Activated CD4-positive, alpha-beta T cell treated with anti-CD3 and anti-CD28 coated beads, Interleukin-2, amount 10 ng/mL, durations not matched to agents 7 days and 5 days (primary cell): ENCODE measurements around the gene PHC2. TPM values are rescaled to one million over a fixed set of nuclear protein-coding genes. Genes with fewer than 3 reads are reported as not detected.

Source experiments
- CTCF ChIA-PET: fragments of 350-600 bp; sonication (Branson Sonifier 250); formaldehyde crosslinking; loops from one replicate; lab custom pipeline; 2021; ENCODE audit warnings: antibody characterized with exemption; lab: Charles Lee
- POLR2A ChIA-PET: fragments of 350-600 bp; sonication (Branson Sonifier 250); formaldehyde crosslinking; loops from one replicate; lab custom pipeline; 2021; ENCODE audit warnings: antibody characterized with exemption; lab: Charles Lee
- DNase-seq: peaks from one replicate; pipeline ENCODE4 v3.0.0-alpha.2; 2020
- H3K27ac Mint-ChIP-seq: one replicate; pipeline ENCODE4 v1.8.0; 2021; ENCODE audit warnings: mild to moderate bottlenecking, moderate library complexity, mixed read lengths
- H3K27me3 Mint-ChIP-seq: one replicate; pipeline ENCODE4 v1.8.0; 2021; ENCODE audit warnings: mixed read lengths
- H3K36me3 Mint-ChIP-seq: one replicate; pipeline ENCODE4 v1.8.0; 2021; ENCODE audit warnings: low read depth, mixed read lengths
- H3K4me1 Mint-ChIP-seq: one replicate; pipeline ENCODE4 v1.8.0; 2021; ENCODE audit warnings: mixed read lengths
- H3K4me3 Mint-ChIP-seq: one replicate; pipeline ENCODE4 v1.8.0; 2021; ENCODE audit warnings: mild to moderate bottlenecking, moderate library complexity, mixed read lengths
- H3K9me3 Mint-ChIP-seq: one replicate; pipeline ENCODE4 v1.8.0; 2021; ENCODE audit warnings: mixed read lengths
- total RNA-seq, 2 experiments: library from RNA; stranded (reverse); gene quantifications; one replicate each; pipeline ENCODE4 v1.2.3, GENCODE V29; 2021

The PHC2 gene
- total RNA-seq, 2 experiments from 2014 or later, result 43.2 to 48.3 TPM

- Mint-ChIP-seq H3K9me3 (no peaks in the 10 kb centered on the region), H3K4me1 (peaks cover under 1% of the 10 kb centered on the region), H3K4me3 (no peak overlapping the region), H3K36me3 (no peaks in the 10 kb centered on the region), H3K27me3 (peaks cover 4% of the 10 kb centered on the region), H3K27ac (no peak overlapping the region)
- ChIA-PET POLR2A (no interaction called here), CTCF (no interaction called here)
- DNase-seq, result no peak
These were observed 33.7 kb upstream of the PHC2 start for GRCh38 chr1:33464552-33464951.

- ChIA-PET CTCF (interaction anchor here (0.7 kb wide), 1 partner anchor 364 kb away, joined by 5 read pairs; no protein-coding TSS in a partner anchor), POLR2A (no interaction called here)
- no peak for DNase-seq
- Mint-ChIP-seq H3K27me3 (peaks cover 6% of the 10 kb centered on the region), H3K4me3 (no peak overlapping the region), H3K36me3 (no peaks in the 10 kb centered on the region), H3K27ac (no peak overlapping the region), H3K9me3 (no peaks in the 10 kb centered on the region), H3K4me1 (no peaks in the 10 kb centered on the region)
These were observed 31.7 kb upstream of the PHC2 start for GRCh38 chr1:33462405-33463164.

GRCh38 chr1:33460947-33461629 lies 30.2 kb upstream of the PHC2 start:
- no peaks in the 10 kb centered on the region for H3K9me3 Mint-ChIP-seq
- no peaks in the 10 kb centered on the region for H3K4me1 Mint-ChIP-seq
- H3K27me3 Mint-ChIP-seq, result peaks cover 6% of the 10 kb centered on the region
- no peak overlapping the region for H3K4me3 Mint-ChIP-seq
- H3K27ac Mint-ChIP-seq, result no peak overlapping the region
- H3K36me3 Mint-ChIP-seq, result no peaks in the 10 kb centered on the region
- ChIA-PET POLR2A (no interaction called here), CTCF (interaction anchor here (1.3 to 2.0 kb wide), 2 partner anchors 8 to 10 kb away, joined by 5 to 6 read pairs; no protein-coding TSS in a partner anchor)
- no peak for DNase-seq

DNA sequence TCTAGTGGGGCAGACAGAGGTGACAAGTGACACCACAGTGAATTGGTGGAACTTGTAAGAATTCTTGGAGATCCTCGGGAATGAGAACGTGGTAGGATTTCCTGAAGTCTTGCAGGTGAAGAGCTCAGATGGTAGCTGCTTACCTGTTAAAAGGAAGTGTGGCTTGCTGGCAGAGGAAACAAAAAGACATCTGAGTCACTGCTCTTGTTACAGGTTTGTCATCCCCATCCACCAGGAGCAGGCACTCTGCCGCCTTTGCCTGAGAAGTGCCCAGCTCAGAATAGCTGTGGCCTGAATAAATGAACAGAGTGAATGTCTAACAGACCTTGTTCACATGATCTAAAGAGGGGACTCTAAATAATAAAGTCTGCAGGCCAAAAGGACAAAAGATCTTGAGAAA lies 29.2 kb upstream of the PHC2 start:
- H3K4me3 Mint-ChIP-seq, result no peak overlapping the region
- ChIA-PET POLR2A (no interaction called here), CTCF (interaction anchor here (1.3 to 2.0 kb wide), 2 partner anchors 9 to 11 kb away, joined by 5 to 6 read pairs; no protein-coding TSS in a partner anchor)
- H3K36me3 Mint-ChIP-seq, result no peaks in the 10 kb centered on the region
- no peaks in the 10 kb centered on the region for H3K9me3 Mint-ChIP-seq
- no peak for DNase-seq
- no peak overlapping the region for H3K27ac Mint-ChIP-seq
- H3K4me1 Mint-ChIP-seq, result peaks cover 4% of the 10 kb centered on the region
- peaks cover 5% of the 10 kb centered on the region for H3K27me3 Mint-ChIP-seq

GRCh38 chr1:33459691-33460090 lies 28.8 kb upstream of the PHC2 start:
- no peaks in the 10 kb centered on the region for H3K36me3 Mint-ChIP-seq
- H3K27me3 Mint-ChIP-seq, result peaks cover 5% of the 10 kb centered on the region
- CTCF ChIA-PET, result interaction anchor here (2.0 kb wide), 1 partner anchor 12 kb away, joined by 6 read pairs; no protein-coding TSS in a partner anchor
- no peak for DNase-seq
- no peaks in the 10 kb centered on the region for H3K9me3 Mint-ChIP-seq
- no peak overlapping the region for H3K27ac Mint-ChIP-seq
- peaks cover 4% of the 10 kb centered on the region for H3K4me1 Mint-ChIP-seq
- POLR2A ChIA-PET, result no interaction called here
- no peak overlapping the region for H3K4me3 Mint-ChIP-seq

DNA sequence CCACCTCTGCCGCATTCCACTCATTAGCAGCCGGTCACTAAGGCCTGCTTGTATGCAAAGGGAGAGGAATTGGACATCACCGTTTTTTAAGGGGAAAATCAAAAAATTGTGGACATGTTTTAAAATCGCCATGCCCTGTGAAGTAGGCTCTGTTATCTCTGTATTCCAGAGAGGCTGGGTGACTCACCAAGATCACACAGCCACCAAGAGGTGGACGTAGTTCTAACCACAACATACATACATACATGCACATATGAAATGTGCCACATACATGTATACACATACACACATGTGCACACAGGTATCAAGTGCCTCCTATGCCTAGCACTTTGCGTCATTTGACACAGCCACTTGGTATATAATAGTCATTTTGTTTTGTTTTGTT lies 25.6 kb upstream of the PHC2 start:
- Mint-ChIP-seq H3K36me3 (no peaks in the 10 kb centered on the region), H3K27ac (no peak overlapping the region), H3K4me3 (no peak overlapping the region), H3K27me3 (peaks cover 21% of the 10 kb centered on the region), H3K4me1 (peaks cover 4% of the 10 kb centered on the region), H3K9me3 (no peaks in the 10 kb centered on the region)
- CTCF ChIA-PET, result interaction anchor here (0.7 to 2.1 kb wide), 5 partner anchors 10 to 329 kb away, joined by 3 to 9 read pairs (median 3); no protein-coding TSS in a partner anchor
- DNase-seq, result no peak
- POLR2A ChIA-PET, result interaction anchor here (0.7 kb wide), 1 partner anchor 522 kb away, joined by 12 read pairs; no protein-coding TSS in a partner anchor

DNA sequence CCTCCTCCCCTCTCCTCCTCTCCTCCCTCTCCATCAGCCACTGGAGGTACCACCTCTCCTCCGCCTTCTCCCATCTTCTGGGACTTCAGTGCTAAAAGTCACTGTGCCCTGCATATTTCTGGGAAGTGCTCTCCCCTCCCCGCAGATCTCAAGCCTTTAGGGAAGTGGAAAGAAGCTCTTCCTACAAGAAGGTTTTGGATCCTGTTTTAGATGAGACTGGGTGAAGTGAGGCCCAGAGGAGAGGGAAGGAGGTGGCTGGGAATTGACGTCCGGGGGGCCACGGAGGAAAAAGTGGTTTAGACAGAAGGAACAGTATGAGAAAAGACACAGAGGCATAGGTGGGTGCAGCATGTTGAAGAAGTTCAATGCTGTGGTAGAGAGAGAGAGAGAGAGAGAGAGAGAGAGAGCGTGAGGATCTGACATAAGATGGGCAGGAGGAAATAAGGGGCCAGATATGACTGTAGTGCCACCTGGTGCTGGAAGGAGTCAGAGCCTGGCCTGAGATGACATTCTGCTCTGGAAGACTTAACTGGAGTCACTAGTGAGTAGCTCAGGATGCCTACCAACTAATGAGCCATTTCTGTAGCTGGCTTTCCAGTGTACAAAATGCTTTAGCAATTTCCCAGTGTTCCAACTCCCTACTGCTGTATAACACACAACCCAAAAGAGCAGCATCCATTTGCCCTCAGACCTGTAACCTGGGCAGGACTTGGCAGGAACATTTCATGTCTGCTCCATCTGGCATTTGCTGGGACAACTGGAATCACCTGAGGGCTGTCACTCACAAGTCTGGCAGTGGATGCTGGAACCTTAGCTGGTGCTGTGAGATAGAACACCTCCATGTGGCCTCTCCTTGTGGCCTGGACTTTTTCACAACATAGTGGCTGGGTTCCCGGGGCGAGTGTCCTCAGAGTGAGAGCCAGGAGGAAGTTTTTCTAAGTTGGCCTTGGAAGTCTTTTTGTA lies 24.9 kb upstream of the PHC2 start:
- peak; percentile 70 for DNase-seq
- ChIA-PET POLR2A (interaction anchor here (0.7 kb wide), 1 partner anchor 522 kb away, joined by 12 read pairs; no protein-coding TSS in a partner anchor), CTCF (interaction anchor here (0.7 to 2.1 kb wide), 8 partner anchors 10 to 400 kb away, joined by 3 to 9 read pairs (median 3); partner anchors contain the start of gene ZSCAN20)
- Mint-ChIP-seq H3K4me3 (no peak overlapping the region), H3K27ac (peak overlapping the region; percentile 75), H3K27me3 (peaks cover 27% of the 10 kb centered on the region), H3K4me1 (peaks cover 4% of the 10 kb centered on the region), H3K36me3 (no peaks in the 10 kb centered on the region), H3K9me3 (no peaks in the 10 kb centered on the region)

DNA sequence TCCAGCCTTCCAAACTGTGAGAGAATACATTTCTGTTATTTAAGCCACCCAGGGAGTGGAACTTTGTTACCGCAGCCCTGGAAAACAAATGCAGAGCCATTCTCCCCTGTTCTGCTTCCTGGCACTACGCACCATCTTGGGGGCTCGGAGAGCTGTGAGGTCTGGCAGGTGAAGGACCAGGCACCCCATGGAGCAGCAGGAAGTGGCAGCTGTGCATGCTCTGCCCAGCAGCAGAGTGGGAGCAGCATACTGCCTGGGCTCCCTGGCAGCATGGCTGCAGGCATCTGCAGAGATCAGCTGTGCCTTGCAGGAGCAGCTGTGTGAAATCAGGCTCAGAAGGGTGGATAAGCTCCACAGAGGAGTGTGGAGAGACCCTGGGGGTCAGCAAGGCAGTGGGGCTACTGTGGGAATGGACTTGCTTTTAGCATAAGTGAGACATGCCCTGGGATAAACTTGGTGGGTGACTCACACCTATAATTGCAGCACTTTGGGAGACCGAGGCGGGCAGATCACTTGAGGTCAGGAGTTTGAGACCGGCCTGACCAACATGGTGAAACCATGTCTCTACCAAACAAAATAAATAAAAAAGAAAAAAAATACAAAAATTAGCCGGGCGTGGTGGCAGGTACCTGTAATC lies 23.9 kb upstream of the PHC2 start:
- Mint-ChIP-seq H3K27ac (no peak overlapping the region), H3K9me3 (no peaks in the 10 kb centered on the region), H3K4me1 (peaks cover 4% of the 10 kb centered on the region), H3K36me3 (no peaks in the 10 kb centered on the region), H3K27me3 (peaks cover 35% of the 10 kb centered on the region), H3K4me3 (no peak overlapping the region)
- ChIA-PET POLR2A (no interaction called here), CTCF (interaction anchor here (0.9 to 2.1 kb wide), 5 partner anchors 9 to 159 kb away, joined by 3 to 9 read pairs (median 3); partner anchors contain the start of gene ZSCAN20)
- no peak for DNase-seq

DNA sequence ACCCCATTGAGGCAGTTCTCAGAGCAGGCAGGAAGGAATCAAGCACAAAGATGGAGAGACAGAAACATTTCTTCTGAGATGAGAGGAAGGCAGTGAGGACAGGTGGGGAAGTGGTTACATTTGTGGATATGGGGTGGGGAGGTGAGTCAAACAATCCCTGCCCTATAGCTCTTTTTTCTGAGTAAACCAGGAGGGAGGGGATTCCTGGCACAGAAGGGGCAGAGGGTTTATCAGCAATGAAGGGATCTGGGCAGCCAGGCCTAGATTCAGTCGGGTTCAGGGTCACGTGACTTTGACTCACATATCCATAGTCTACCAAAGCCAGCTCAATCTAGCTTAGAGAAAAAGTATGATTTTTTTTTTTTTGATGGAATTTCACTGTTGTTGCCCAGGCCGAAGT lies 15.7 kb upstream of the PHC2 start:
- Mint-ChIP-seq H3K4me3 (no peak overlapping the region), H3K27me3 (peaks cover 35% of the 10 kb centered on the region), H3K36me3 (no peaks in the 10 kb centered on the region), H3K9me3 (no peaks in the 10 kb centered on the region), H3K27ac (no peak overlapping the region), H3K4me1 (peaks cover 31% of the 10 kb centered on the region)
- CTCF ChIA-PET, result interaction anchor here (1.0 to 1.5 kb wide), 5 partner anchors 9 to 320 kb away, joined by 3 to 9 read pairs (median 3); no protein-coding TSS in a partner anchor
- POLR2A ChIA-PET, result no interaction called here
- no peak for DNase-seq

DNA sequence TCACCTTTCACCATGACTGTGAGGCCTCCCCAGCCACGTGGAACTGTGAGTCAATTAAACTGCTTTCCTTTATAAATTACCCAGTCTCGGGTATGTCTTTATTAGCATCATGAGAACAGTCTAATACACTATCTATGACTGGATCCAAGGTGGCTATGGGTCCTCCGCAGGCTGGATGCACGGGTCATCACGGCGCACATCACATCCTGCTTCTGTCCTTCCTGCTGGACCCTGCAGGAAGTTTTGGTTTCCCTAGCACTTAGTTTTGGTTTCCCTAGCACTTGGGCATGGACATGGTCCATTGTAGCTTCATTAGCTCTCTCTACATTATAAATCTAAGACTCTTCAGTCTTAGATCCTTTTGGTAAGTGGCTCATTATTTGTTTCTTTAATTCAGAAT lies 14.2 kb upstream of the PHC2 start:
- no peak overlapping the region for H3K4me3 Mint-ChIP-seq
- H3K4me1 Mint-ChIP-seq, result peaks cover 31% of the 10 kb centered on the region
- DNase-seq, result no peak
- H3K27ac Mint-ChIP-seq, result no peak overlapping the region
- peaks cover 28% of the 10 kb centered on the region for H3K27me3 Mint-ChIP-seq
- no peaks in the 10 kb centered on the region for H3K9me3 Mint-ChIP-seq
- ChIA-PET POLR2A (interaction anchor here (0.6 kb wide), 1 partner anchor 1239 kb away, joined by 3 read pairs; no protein-coding TSS in a partner anchor), CTCF (interaction anchor here (1.5 kb wide), 1 partner anchor 10 kb away, joined by 9 read pairs; no protein-coding TSS in a partner anchor)
- H3K36me3 Mint-ChIP-seq, result no peaks in the 10 kb centered on the region

DNA sequence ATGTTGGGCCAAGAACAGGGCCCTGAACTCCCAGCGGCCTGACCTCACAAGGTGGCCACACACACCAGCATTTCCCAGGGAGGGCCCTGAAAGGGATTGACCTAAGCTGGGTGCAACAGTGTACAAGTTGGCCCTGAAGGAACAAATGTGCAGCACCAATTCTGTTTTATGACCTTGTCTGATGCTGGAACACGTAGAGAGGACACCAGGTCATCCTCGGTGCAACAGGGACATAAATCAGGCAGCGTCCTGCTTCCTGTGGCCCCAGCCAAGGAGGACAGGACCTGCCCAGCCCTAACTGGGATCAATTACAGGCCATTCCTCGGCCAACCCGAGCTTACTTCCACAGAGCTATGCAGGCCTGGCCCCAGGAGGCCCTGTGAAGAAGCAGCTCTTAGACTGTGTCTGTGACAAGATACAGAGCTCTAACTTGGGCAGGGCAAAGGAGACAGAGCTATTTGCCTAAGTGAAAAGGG lies 12.8 kb upstream of the PHC2 start:
- no peak for DNase-seq
- Mint-ChIP-seq H3K4me1 (peaks cover 31% of the 10 kb centered on the region), H3K9me3 (no peaks in the 10 kb centered on the region), H3K36me3 (no peaks in the 10 kb centered on the region), H3K27me3 (peaks cover 20% of the 10 kb centered on the region), H3K27ac (no peak overlapping the region), H3K4me3 (no peak overlapping the region)
- ChIA-PET POLR2A (interaction anchor here (0.6 kb wide), 1 partner anchor 9 kb away, joined by 3 read pairs; no protein-coding TSS in a partner anchor), CTCF (interaction anchor here (1.3 kb wide), 1 partner anchor 10 kb away, joined by 4 read pairs; no protein-coding TSS in a partner anchor)
